K562 (cell line): Measurements from ENCODE around the gene RALGAPA2. TPM values are rescaled to one million over a fixed set of nuclear protein-coding genes. Genes with fewer than 3 reads are reported as not detected.

Source experiments
- ATAC-seq: fragments of 200-7000 bp; cut with Tn5 transposase; 3 replicates; pipeline ENCODE4 v1.9.1; 2020; ENCODE audit warnings: moderate library complexity
- BruUV-seq: library from RNA; stranded (reverse); fragments of 400-500 nt; replicated peaks from 2 replicates; lab custom pipeline; 2021; lab: Mats Ljungman, UMichigan
- CTCF ChIA-PET: fragments of 300-600 bp; formaldehyde crosslinking; extraction: SDS; loops from one replicate; lab custom pipeline; 2021; ENCODE audit warnings: low intra/inter-chr PET ratio; lab: Yijun Ruan, JAX
- POLR2A ChIA-PET: fragments of 300-600, 350-650 bp; sonication (Branson Sonifier 250); formaldehyde crosslinking; extraction: SDS; loops from one replicate; lab custom pipeline; 2021; ENCODE audit warnings: antibody characterized with exemption, inconsistent platforms; lab: Yijun Ruan, JAX
- DNase-seq, 4 experiments: peaks; one replicate each; pipeline versions ENCODE4 v3.0.0 to v3.0.0-alpha.2; 2011 to 2018; ENCODE audit warnings: low spot score in 3 of 4, mixed read lengths in 3 of 4; ENCODE audit errors: extremely low read depth in 1 of 4
- FAIRE-seq: peaks from 2 replicates; lab custom pipeline; 2011; peaks lifted over from hg19 to GRCh38; lab: Jason Lieb, UNC
- H2AFZ ChIP-seq: 2 replicates; pipeline ENCODE4 v1.6.0; 2011; ENCODE audit warnings: low read depth, low read length, control low read depth, inconsistent platforms
- H3K27ac ChIP-seq: fragments of 200-600 bp; 3 replicates; pipeline ENCODE4 v1.8.0; 2011; ENCODE audit warnings: low read depth, mild to moderate bottlenecking, control low read depth, inconsistent platforms, low read length, moderate library complexity, mixed read lengths; ENCODE audit errors: extremely low read depth
- H3K27me3 ChIP-seq, 2 experiments: fragments of 300-600 bp in 1 of 2; 2 replicates in 1 of 2; 3 replicates in 1 of 2; pipeline versions ENCODE4 v1.6.0 to v1.8.0; 2011; ENCODE audit warnings: inconsistent platforms in 2 of 2, low read length in 2 of 2, mild to moderate bottlenecking in 1 of 2, mixed read lengths in 1 of 2, moderate library complexity in 1 of 2; ENCODE audit not compliant: control insufficient read depth in 2 of 2, insufficient read depth in 2 of 2
- H3K36me3 ChIP-seq: fragments of 300-600 bp; 3 replicates; pipeline ENCODE4 v1.8.0; 2011; ENCODE audit warnings: mild to moderate bottlenecking, low read length, inconsistent platforms; ENCODE audit not compliant: control insufficient read depth, insufficient read depth
- H3K4me1 ChIP-seq, 2 experiments: fragments of 200-600 bp in 1 of 2; replicated peaks in 1 of 2; 2 replicates in 1 of 2; 3 replicates in 1 of 2; pipeline versions ENCODE4 v1.5.1 to v1.8.0; 2011; ENCODE audit warnings: inconsistent platforms in 2 of 2, low read length in 2 of 2, mild to moderate bottlenecking in 1 of 2, mixed read lengths in 1 of 2, moderate library complexity in 1 of 2; ENCODE audit not compliant: control insufficient read depth in 2 of 2, insufficient read depth in 2 of 2
- H3K4me2 ChIP-seq: 2 replicates; pipeline ENCODE4 v1.6.1; 2011; ENCODE audit warnings: low read length, control low read depth, inconsistent platforms, mixed read lengths; ENCODE audit not compliant: insufficient read depth
- H3K4me3 ChIP-seq: fragments of 200-600 bp; sonication (generic), shearing (Covaris generic); 2 replicates; pipeline ENCODE4 v1.5.1; 2016; ENCODE audit warnings: control low read depth, inconsistent platforms
- H3K79me2 ChIP-seq: fragments of 200-600 bp; 3 replicates; pipeline ENCODE4 v1.8.0; 2011; ENCODE audit warnings: low read length, inconsistent platforms; ENCODE audit not compliant: control insufficient read depth, insufficient read depth
- H3K9ac ChIP-seq, 2 experiments: 2 replicates each; pipeline versions ENCODE4 v1.6.0 to v1.6.1; 2011; ENCODE audit warnings: low read depth in 2 of 2, low read length in 2 of 2, control low read depth in 1 of 2, inconsistent platforms in 1 of 2, mild to moderate bottlenecking in 1 of 2, mixed read lengths in 1 of 2; ENCODE audit not compliant: insufficient read depth in 1 of 2
- H3K9me1 ChIP-seq: one replicate; pipeline ENCODE4 v1.6.0; 2011; ENCODE audit warnings: inconsistent platforms, mild to moderate bottlenecking, low read length, moderate library complexity; ENCODE audit not compliant: control insufficient read depth, insufficient read depth
- H3K9me3 ChIP-seq: replicated peaks from 2 replicates; pipeline ENCODE4 v1.5.1; 2011; ENCODE audit warnings: low read depth, low read length, inconsistent platforms; ENCODE audit not compliant: control insufficient read depth, insufficient read depth
- H4K20me1 ChIP-seq: replicated peaks from 2 replicates; pipeline ENCODE4 v1.6.1; 2011; ENCODE audit warnings: low read length, inconsistent platforms, mixed read lengths; ENCODE audit not compliant: control insufficient read depth, insufficient read depth
- ETV1 ChIP-seq: fragments of 450-650 bp; conservative IDR thresholded peaks from 2 replicates; pipeline ENCODE4 v1.6.1; 2016; ENCODE audit warnings: missing genetic modification characterization, control low read depth, low read depth, missing compliant biosample characterization
- GABPA ChIP-seq: fragments of 200-800 bp; sonication (Bioruptor generic); conservative IDR thresholded peaks from 2 replicates; pipeline ENCODE4 v1.6.1; 2016; ENCODE audit warnings: low read depth, missing genetic modification characterization, missing compliant biosample characterization
- MAX ChIP-seq: sonication (generic); formaldehyde crosslinking; IDR thresholded peaks from 2 replicates; pipeline ENCODE4 v1.9.0; 2022; ENCODE audit warnings: mild to moderate bottlenecking, missing genetic modification reagents
- PHTF2 ChIP-seq: fragments of 250-450 bp; sonication (Bioruptor Pico); IDR thresholded peaks from 2 replicates; pipeline ENCODE4 v1.5.0; 2021; ENCODE audit warnings: mild to moderate bottlenecking
- RFX7 ChIP-seq: fragments of 250-450 bp; sonication (Bioruptor Pico); IDR thresholded peaks from 2 replicates; pipeline ENCODE4 v1.5.1; 2021; ENCODE audit warnings: mild to moderate bottlenecking
- WGBS: fragments of 100-300 bp; shearing (Covaris generic); methylation state at CpG from one replicate; pipeline ENCODE4 v1.1.6; 2016; ENCODE audit warnings: low coverage, mixed read lengths; ENCODE audit not compliant: insufficient coverage; ENCODE audit errors: missing lambda C conversion rate; 5-methylcytosine and 5-hydroxymethylcytosine counted together
- in situ Hi-C: fragments of 300-500 bp; cut with MboI; formaldehyde crosslinking; loops from 4 replicates; pipeline ENCODE4 v1.15.0; 2018; ENCODE audit warnings: inconsistent platforms, mixed read lengths
- intact Hi-C: fragments of 100-400 bp; cut with micrococcal nuclease; formaldehyde crosslinking; loops from 2 replicates; pipeline ENCODE4 v1.14.2; 2022
- polyA plus RNA-seq, 8 experiments: library from polyadenylated mRNA; depleted of rRNA in 4 of 8; stranded (reverse) in 5 of 8; unstranded in 3 of 8; fragments of >200 nt; fragmentation: Nextera tagmentation in 2 of 8; fragmentation: Illumina TruSeq in 1 of 8; extraction: Ambion mirVana in 2 of 8; extraction: Trizol in 1 of 8; gene quantifications; 2 replicates each; pipeline versions ENCODE4 v1.2.1 to v1.2.3, GENCODE V29; 2011 to 2014; ENCODE audit warnings: inconsistent platforms in 1 of 8, missing spikeins in 1 of 8
- total RNA-seq, 7 experiments: library from RNA; depleted of rRNA in 6 of 7; stranded (reverse); fragments of >200 nt in 6 of 7; fragmentation: Illumina TruSeq in 2 of 7; extraction: Trizol in 2 of 7; gene quantifications; 2 replicates each; pipeline versions ENCODE4 v1.2.1 to v1.2.3, GENCODE V29; 2011 to 2021; ENCODE audit warnings: low replicate concordance in 1 of 7
- TF ChIP-seq, protein P1 (sequence below), 2 experiments: IDR thresholded peaks in 1 of 2; conservative IDR thresholded peaks in 1 of 2; 2 replicates each; pipeline ENCODE4 v1.6.1; 2016; ENCODE audit warnings: low read depth in 2 of 2, mild to moderate bottlenecking in 1 of 2, missing compliant biosample characterization in 1 of 2, missing genetic modification characterization in 1 of 2, moderate library complexity in 1 of 2

RALGAPA2 gene
- total and polyA plus RNA-seq, 9 of the 15 experiments (the other 6 are each of a cell fraction or from before 2014, with no cell fraction given) = 0.35 to 2.7 (median 1.4) TPM

DNA sequence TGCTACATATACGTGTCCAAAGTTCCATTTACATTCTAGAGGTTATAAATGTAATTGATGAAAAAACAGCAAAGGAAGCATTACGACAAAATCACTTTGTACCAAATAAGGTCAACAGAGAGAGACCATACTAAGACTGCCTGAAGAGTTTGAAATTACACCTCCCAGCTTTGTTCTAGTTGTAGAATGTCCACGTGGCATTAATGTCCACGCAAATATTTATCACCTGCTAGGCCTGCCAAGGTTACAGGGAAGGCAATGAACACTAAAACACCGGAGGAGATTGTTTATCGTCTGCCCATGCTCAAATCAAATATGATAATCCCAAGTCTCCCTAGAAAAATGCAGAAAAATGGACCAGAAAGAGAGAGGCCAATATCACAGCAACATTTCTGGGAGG is 6.2 kb downstream of the RALGAPA2 start (continued):
- no peak for TF ChIP-seq PHTF2 (CRISPR knock-in tag)
- TF ChIP-seq, protein P1, sequence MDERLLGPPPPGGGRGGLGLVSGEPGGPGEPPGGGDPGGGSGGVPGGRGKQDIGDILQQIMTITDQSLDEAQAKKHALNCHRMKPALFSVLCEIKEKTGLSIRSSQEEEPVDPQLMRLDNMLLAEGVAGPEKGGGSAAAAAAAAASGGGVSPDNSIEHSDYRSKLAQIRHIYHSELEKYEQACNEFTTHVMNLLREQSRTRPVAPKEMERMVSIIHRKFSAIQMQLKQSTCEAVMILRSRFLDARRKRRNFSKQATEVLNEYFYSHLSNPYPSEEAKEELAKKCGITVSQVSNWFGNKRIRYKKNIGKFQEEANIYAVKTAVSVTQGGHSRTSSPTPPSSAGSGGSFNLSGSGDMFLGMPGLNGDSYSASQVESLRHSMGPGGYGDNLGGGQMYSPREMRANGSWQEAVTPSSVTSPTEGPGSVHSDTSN (CRISPR knock-in tag; IDR thresholded peaks at IDR 0.05; ENCODE audit: low read depth) = no peak
- TF ChIP-seq, protein P1 (tag; conservative IDR thresholded peaks at IDR 0.05; ENCODE audit: low read depth) = no peak

DNA sequence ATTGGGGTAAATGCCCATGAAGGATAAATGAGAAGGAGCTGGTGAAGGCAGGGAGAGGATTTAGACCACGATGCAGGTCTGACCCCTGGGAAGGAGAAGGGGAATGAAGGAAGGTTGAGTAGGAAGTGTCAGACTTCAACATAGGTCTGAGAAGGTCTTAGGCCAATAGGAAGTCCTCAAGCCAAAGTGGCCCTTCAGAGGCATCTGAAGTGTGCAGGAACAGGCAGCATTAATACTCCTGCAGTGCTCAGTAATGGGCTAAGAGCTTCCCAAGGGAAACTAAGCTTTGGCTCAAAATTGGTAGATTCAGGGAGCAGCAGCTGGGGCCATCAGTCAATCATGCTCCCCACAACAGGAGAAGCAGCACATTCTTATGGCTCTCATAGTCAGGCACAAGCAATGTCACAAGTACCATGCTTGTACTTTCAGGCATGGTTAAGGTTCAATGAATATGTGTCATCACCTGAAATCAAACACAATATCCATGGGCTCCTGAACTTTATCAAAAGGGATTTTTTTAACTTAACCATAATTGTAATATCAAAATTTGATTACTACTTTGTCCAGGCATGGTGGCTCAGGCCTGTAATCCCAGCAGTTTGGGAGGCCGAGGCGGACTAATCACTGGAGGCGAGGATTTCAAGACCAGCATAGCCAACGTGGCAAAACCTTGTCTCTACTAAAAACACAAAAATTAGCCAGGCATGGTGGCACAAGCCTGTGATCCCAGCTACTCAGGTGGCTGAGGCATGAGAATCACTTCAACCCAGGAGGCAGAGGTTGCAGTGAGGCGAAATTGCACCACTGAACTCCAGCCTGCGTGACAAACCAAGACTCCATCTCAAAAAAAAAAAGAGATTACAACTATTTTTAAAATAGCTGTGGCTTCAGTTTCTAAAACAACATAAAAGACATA is 9.9 kb downstream of the RALGAPA2 start:
- H3K4me3 ChIP-seq = no peak overlapping the region
- H3K36me3 ChIP-seq = no peaks in the 10 kb centered on the region
- POLR2A ChIA-PET = no interaction called here
- DNase-seq = no peak
- no peak overlapping the region for H3K27ac ChIP-seq
- CTCF ChIA-PET = no interaction called here
- TF ChIP-seq ETV1 (tag) = no peak
- no peak for TF ChIP-seq GABPA (tag)
- no peak for TF ChIP-seq MAX (CRISPR knock-in tag)
- TF ChIP-seq RFX7 (CRISPR knock-in tag) = no peak
- TF ChIP-seq, all 486 proteins: peak for 0
- Histone ChIP-seq H3K4me2 (no peak overlapping the region), H3K9me3 (no peaks in the 10 kb centered on the region), H3K27me3 (peaks cover 0 to 4% of the 10 kb centered on the region in 2 experiments; a peak in 1 of 5 replicates), H2AFZ (no peak overlapping the region), H3K9me1 (no peaks in the 10 kb centered on the region), H3K79me2 (no peaks in the 10 kb centered on the region), H3K4me1 (no peaks in the 10 kb centered on the region; a peak in 1 of 5 replicates), H4K20me1 (no peaks in the 10 kb centered on the region), H3K9ac (no peak overlapping the region)
- FAIRE-seq = no peak
- WGBS = 21% methylated on average over 7 of the region's 7 CpGs
- no peak for ATAC-seq
- intact Hi-C loops (no loop called here), in situ Hi-C loops (no loop called here)
- BruUV-seq = no TSS peak
